ENCODE data around the gene EIF2B5. TPM values are rescaled to one million over a fixed set of nuclear protein-coding genes. Genes with fewer than 3 reads are reported as not detected.

The EIF2B5 gene
- total and polyA plus RNA-seq, 2 of the 13 experiments (the other 11 are each of a cell fraction or from before 2014, with no cell fraction given): 38.4 to 60.2 TPM

- no peak for TF ChIP-seq REXO4 (CRISPR knock-in tag; IDR thresholded peaks at IDR 0.05; ENCODE audit: borderline replicate concordance)
- TF ChIP-seq NBN (conservative IDR thresholded peaks at IDR 0.05): no peak
- no peak for TF ChIP-seq MIER2 (CRISPR knock-in tag; IDR thresholded peaks at IDR 0.05)
- peak; percentile 64; the same call in 1 of the 2 replicates for TF ChIP-seq ZNF451 (CRISPR knock-in tag; IDR thresholded peaks at IDR 0.05)
- TF ChIP-seq ZNF841 (CRISPR knock-in tag; IDR thresholded peaks at IDR 0.05; ENCODE audit: borderline replicate concordance): no peak
- no peak for TF ChIP-seq NCOA5 (CRISPR knock-in tag; IDR thresholded peaks at IDR 0.05)
- peak; percentile 69; the same call in 1 of the 2 replicates for TF ChIP-seq ZNF776 (CRISPR knock-in tag; IDR thresholded peaks at IDR 0.05)
- TF ChIP-seq TIGD3 (CRISPR knock-in tag; IDR thresholded peaks at IDR 0.05; ENCODE audit: borderline replicate concordance): no peak
- TF ChIP-seq ZNF672 (CRISPR knock-in tag; IDR thresholded peaks at IDR 0.05): no peak
- TF ChIP-seq CREB1 (IDR thresholded peaks at IDR 0.05): peak; percentile 76
- TF ChIP-seq CREB1 (CRISPR knock-in tag; IDR thresholded peaks at IDR 0.05): peak; percentile 86
- TF ChIP-seq ZNF44 (CRISPR knock-in tag; IDR thresholded peaks at IDR 0.05): no peak
- TF ChIP-seq ZNF136 (CRISPR knock-in tag; IDR thresholded peaks at IDR 0.05; ENCODE audit: low read depth): no peak
- TF ChIP-seq GABPA (IDR thresholded peaks at IDR 0.05; ENCODE audit: low read depth, low read length): no peak
- peak; percentile 76 for TF ChIP-seq GABPA (CRISPR knock-in tag; IDR thresholded peaks at IDR 0.05; ENCODE audit: low read depth)
- TF ChIP-seq POLR2AphosphoS5 (IDR thresholded peaks at IDR 0.05; ENCODE audit: low read depth, low read length): peak; percentile 80
- TF ChIP-seq FOXO1 (CRISPR knock-in tag; IDR thresholded peaks at IDR 0.05): no peak
- TF ChIP-seq U2AF2 (IDR thresholded peaks at IDR 0.05; ENCODE audit: low read depth, low read length): no peak
- TF ChIP-seq ZNF350 (CRISPR knock-in tag; IDR thresholded peaks at IDR 0.05; ENCODE audit: borderline replicate concordance, low read depth): no peak
- TF ChIP-seq ZMYM2 (CRISPR knock-in tag; IDR thresholded peaks at IDR 0.05): peak; percentile 55; the same call in 1 of the 2 replicates
- TF ChIP-seq, protein P1, sequence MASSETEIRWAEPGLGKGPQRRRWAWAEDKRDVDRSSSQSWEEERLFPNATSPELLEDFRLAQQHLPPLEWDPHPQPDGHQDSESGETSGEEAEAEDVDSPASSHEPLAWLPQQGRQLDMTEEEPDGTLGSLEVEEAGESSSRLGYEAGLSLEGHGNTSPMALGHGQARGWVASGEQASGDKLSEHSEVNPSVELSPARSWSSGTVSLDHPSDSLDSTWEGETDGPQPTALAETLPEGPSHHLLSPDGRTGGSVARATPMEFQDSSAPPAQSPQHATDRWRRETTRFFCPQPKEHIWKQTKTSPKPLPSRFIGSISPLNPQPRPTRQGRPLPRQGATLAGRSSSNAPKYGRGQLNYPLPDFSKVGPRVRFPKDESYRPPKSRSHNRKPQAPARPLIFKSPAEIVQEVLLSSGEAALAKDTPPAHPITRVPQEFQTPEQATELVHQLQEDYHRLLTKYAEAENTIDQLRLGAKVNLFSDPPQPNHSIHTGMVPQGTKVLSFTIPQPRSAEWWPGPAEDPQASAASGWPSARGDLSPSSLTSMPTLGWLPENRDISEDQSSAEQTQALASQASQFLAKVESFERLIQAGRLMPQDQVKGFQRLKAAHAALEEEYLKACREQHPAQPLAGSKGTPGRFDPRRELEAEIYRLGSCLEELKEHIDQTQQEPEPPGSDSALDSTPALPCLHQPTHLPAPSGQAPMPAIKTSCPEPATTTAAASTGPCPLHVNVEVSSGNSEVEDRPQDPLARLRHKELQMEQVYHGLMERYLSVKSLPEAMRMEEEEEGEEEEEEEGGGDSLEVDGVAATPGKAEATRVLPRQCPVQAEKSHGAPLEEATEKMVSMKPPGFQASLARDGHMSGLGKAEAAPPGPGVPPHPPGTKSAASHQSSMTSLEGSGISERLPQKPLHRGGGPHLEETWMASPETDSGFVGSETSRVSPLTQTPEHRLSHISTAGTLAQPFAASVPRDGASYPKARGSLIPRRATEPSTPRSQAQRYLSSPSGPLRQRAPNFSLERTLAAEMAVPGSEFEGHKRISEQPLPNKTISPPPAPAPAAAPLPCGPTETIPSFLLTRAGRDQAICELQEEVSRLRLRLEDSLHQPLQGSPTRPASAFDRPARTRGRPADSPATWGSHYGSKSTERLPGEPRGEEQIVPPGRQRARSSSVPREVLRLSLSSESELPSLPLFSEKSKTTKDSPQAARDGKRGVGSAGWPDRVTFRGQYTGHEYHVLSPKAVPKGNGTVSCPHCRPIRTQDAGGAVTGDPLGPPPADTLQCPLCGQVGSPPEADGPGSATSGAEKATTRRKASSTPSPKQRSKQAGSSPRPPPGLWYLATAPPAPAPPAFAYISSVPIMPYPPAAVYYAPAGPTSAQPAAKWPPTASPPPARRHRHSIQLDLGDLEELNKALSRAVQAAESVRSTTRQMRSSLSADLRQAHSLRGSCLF (CRISPR knock-in tag; IDR thresholded peaks at IDR 0.05; ENCODE audit: borderline replicate concordance): no peak
- no peak for TF ChIP-seq ZNF17 (CRISPR knock-in tag; IDR thresholded peaks at IDR 0.05)
- no peak for TF ChIP-seq ZNF7 (CRISPR knock-in tag; IDR thresholded peaks at IDR 0.05)
- TF ChIP-seq PAX8 (CRISPR knock-in tag; IDR thresholded peaks at IDR 0.05; ENCODE audit: borderline replicate concordance): no peak
- no peak for TF ChIP-seq RFX1 (IDR thresholded peaks at IDR 0.05)
- TF ChIP-seq PHF20 (CRISPR knock-in tag; IDR thresholded peaks at IDR 0.05): peak; percentile 71
- TF ChIP-seq, protein P2, sequence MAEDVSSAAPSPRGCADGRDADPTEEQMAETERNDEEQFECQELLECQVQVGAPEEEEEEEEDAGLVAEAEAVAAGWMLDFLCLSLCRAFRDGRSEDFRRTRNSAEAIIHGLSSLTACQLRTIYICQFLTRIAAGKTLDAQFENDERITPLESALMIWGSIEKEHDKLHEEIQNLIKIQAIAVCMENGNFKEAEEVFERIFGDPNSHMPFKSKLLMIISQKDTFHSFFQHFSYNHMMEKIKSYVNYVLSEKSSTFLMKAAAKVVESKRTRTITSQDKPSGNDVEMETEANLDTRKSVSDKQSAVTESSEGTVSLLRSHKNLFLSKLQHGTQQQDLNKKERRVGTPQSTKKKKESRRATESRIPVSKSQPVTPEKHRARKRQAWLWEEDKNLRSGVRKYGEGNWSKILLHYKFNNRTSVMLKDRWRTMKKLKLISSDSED (CRISPR knock-in tag; IDR thresholded peaks at IDR 0.05): no peak
Measured at GRCh38 chr3:184185461-184186183, 50.5 kb downstream of the EIF2B5 start (continued).
